ENCODE data around the gene METTL3. TPM values are rescaled to one million over a fixed set of nuclear protein-coding genes. Genes with fewer than 3 reads are reported as not detected.

Gene METTL3
- total RNA-seq: 30.1 and 50.4 TPM in 2 replicates

DNA sequence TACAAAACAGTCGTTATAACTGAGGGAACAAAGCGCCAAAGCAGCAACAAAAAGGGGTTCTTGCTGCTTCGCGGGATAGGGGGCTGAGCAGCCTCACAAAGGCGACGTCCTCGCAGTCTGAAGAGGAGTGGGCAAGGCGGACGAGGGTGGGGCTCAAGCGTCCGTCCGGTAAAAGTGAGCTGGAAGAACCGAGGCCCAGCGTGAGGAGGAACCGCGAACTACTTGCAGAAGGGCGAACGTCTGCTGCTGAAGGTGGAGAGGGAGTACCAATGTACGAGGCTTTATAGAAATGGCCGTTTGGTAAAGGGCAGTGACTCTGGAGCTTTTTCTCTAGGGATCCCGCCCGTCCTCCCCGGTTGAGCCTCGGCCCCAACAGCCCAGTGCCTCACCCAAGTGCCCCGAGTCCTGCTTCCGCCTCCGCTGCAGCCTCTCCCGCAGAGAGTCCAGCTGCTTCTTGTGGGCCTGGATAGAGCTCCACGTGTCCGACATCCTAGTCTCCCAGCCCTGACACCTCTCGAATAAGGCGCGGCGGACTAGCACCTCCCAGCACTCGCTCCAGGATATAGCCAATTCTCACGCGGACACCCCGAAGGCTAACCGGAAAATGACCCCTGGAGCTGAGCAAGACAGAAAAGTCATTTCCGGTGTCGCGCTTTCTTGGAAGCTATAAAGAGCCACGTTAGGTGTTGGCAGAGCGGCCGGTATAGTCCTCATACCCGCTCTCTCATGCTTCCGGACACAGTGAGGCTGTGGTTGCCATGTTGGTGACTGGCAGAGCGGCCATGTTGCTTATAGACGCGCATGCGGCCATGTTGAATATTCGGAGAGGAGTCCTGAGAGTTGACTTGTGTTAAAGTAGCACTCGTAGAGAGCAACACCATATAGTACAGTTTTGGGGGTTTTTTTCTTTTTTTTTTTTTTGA is at the start of gene METTL3:
Gene METTL3 (minus strand): TSS at position 606 of the 923 bp plus-strand sequence. CDS start 117 bp downstream, at position 489.

DNA sequence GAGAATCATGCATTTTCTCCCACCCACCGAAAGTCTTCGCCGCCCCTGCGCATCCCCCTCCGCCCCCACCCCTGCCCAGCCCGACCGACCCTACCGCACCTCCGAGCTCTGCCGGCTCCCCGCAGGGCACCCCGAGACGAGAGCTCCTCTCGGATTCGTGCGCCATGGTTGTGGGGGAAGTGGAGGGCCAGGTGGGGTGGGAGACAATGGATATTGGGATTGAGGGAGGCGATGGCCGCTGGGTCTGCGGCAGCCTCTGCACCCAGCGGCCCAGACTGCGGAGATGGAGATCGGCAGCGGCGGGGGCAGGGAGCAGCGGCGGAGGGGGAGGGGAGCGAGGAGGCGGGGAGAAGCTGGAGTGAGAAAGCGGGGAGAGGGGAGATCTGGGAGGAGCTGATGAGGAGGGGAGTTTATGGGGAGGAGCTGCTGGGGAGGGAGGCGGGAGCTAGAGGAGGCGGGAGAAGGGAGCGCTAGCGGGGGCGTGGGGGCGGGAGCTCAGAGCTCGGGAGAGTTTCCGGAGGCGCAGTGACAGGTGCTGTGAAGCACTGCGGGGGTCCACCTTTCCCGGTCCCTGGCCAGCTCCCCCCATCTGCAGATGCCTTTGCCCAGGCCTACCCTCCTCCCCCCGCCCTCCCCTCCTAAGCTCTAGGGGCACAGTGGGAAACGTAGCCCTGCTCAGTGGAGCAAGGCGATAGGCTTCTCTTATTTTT is 15.0 kb upstream of the METTL3 start, which contains the start of gene SALL2:
Gene SALL2 (minus strand): TSS at position 385 of the 710 bp plus-strand sequence. CDS start 219 bp downstream, at position 166.

DNA sequence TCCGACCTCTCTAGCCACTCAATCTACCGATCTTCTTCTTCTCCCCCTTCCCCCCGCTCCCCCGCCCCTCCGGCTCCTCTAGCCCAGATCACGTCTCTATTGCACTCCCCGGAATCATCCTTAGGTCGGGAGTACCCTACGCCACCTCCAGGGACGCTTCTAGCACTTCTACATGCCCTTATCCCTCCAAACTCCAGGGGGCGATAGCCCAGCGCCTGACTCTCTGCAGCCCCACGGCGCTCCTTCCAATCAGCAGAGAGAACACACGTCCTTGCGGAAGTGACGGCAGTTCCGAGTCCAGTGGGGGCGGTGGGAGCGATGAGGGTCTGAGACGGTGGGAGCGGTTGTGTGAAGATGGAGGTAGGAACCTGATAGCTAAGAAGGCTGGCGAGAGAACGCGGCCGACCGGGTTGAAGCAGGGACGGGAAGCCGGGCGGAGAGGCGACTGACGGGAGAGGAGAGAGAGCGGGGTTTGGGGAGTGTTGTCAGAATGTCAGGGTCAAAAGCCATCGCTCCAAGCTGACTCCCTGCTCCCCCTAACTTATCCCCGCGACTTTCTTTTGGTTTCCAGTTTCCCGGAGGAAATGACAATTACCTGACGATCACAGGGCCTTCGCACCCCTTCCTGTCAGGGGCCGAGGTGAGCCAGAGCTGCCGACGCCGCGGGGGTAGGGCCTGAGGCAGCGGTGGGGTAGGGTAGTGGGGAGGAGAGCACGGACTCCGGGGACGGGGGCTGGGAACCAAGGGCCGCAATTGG is 34.0 kb downstream of the METTL3 start, which contains the start of the genes RAB2B and TOX4:
Gene RAB2B (minus strand): TSS at position 35 of the 757 bp plus-strand sequence. CDS start 87 bp downstream, outside the sequence.
Gene TOX4 (plus strand): TSS at position 271 of the 757 bp plus-strand sequence. CDS start 84 bp downstream, at position 355.

DNA sequence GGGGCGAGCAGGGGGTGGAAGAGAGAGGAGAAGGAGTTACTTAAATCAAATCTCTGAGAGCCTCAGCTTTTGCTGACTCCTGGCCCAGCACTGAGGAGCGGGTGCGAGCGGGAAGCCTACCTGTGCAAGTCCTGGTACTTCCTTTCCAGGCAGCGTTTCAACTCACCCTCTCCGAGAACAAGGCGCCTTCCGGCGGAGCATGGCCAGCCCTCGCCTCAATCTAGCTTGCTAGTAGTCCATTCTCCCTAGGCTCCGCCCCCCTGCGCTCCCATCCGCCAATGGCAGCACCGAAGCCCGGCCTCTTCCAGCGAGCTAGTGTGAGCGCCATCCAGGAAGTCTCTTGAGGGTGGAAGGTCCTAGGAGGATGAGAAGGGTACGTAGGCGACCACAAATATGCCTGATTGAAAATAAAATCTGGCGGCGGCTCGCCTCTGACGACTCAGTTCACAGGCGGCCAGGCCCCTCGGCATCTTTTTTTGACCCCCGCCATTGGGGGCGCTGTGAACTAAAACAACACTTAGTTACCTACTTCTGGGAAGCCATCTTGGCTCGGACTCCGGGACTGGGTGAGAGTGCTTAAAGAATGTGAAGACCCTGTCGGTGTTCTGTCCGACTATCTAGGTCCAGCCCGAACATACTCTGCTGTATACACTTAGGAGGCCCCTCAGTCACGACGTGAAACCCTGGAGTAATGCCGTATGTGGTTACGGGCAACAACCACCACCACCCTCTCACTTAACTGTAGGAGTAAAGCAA is 55.0 kb downstream of the METTL3 start, which contains the start of gene CHD8:
Gene CHD8 (minus strand): TSS at position 212 of the 756 bp plus-strand sequence. CDS start 24,480 bp downstream, outside the sequence.

Other genes starting within 250 kb of the METTL3 start
- gene HNRNPC, start 241.9 kb downstream of the METTL3 start, total RNA-seq: 691 and 692 TPM in 2 replicates
- gene RPGRIP1, start 231.3 kb downstream of the METTL3 start, total RNA-seq: under 0.01 TPM in 1 of 2 replicates, not detected in the other
- gene SUPT16H, start 127.3 kb downstream of the METTL3 start, total RNA-seq: 58.4 and 65.2 TPM in 2 replicates
- gene CHD8, start 55.2 kb downstream of the METTL3 start, total RNA-seq: 45.3 and 64.4 TPM in 2 replicates
- gene RAB2B, start 34.4 kb downstream of the METTL3 start, total RNA-seq: 12.8 and 14.7 TPM in 2 replicates
- gene TOX4, start 34.1 kb downstream of the METTL3 start, total RNA-seq: 38.1 and 54.5 TPM in 2 replicates
- 8.5 and 42.6 TPM in 2 replicates for gene SALL2, start 15.0 kb upstream of the METTL3 start, total RNA-seq
- not detected in 2 replicates for gene OR10G3, start 68.7 kb upstream of the METTL3 start, total RNA-seq
- not detected in 2 replicates for gene OR10G2, start 123.6 kb upstream of the METTL3 start, total RNA-seq
- gene OR4E2, start 142.5 kb upstream of the METTL3 start, total RNA-seq: not detected in 2 replicates
- gene OR4E1, start 162.5 kb upstream of the METTL3 start, total RNA-seq: not detected in 2 replicates

Data from epithelial cell of alveolus of lung (primary cell).